T-helper 1 cell treated with Interleukin-12 subunit alpha and Interleukin-12 subunit beta and Interleukin-4 antibody, amounts not matched to agents 30 μg/mL and 1 μg/mL, for 36 hours (primary cell): ENCODE measurements around the gene THRB.

Experiments used
- H3K27ac Mint-ChIP-seq: one replicate; pipeline ENCODE4 v1.8.0; 2021; ENCODE audit warnings: mild to moderate bottlenecking, mixed read lengths
- H3K27me3 Mint-ChIP-seq: one replicate; pipeline ENCODE4 v1.8.0; 2021; ENCODE audit warnings: low read depth, mixed read lengths
- H3K36me3 Mint-ChIP-seq: one replicate; pipeline ENCODE4 v1.8.0; 2021; ENCODE audit warnings: low read depth, mixed read lengths
- H3K4me1 Mint-ChIP-seq: one replicate; pipeline ENCODE4 v1.8.0; 2021; ENCODE audit warnings: low read depth, mixed read lengths
- H3K4me3 Mint-ChIP-seq: one replicate; pipeline ENCODE4 v1.8.0; 2021; ENCODE audit warnings: mild to moderate bottlenecking, moderate library complexity, mixed read lengths
- H3K9me3 Mint-ChIP-seq: one replicate; pipeline ENCODE4 v1.8.0; 2021; ENCODE audit warnings: mixed read lengths

The THRB gene

GRCh38 chr3:24487325-24488262 is 7.1 kb downstream of the THRB start:
- no peaks in the 10 kb centered on the region for H3K4me1 Mint-ChIP-seq
- no peaks in the 10 kb centered on the region for H3K9me3 Mint-ChIP-seq
- H3K36me3 Mint-ChIP-seq = no peaks in the 10 kb centered on the region
- H3K4me3 Mint-ChIP-seq = no peak overlapping the region
- peaks cover 18% of the 10 kb centered on the region for H3K27me3 Mint-ChIP-seq
- H3K27ac Mint-ChIP-seq = no peak overlapping the region

GRCh38 chr3:24485511-24485910 is 9.1 kb downstream of the THRB start:
- Mint-ChIP-seq H3K27me3 (peaks cover 3% of the 10 kb centered on the region), H3K4me3 (no peak overlapping the region), H3K4me1 (no peaks in the 10 kb centered on the region), H3K9me3 (no peaks in the 10 kb centered on the region), H3K36me3 (no peaks in the 10 kb centered on the region), H3K27ac (no peak overlapping the region)

- H3K4me3 Mint-ChIP-seq = no peak overlapping the region
- H3K27ac Mint-ChIP-seq = no peak overlapping the region
- H3K4me1 Mint-ChIP-seq = no peaks in the 10 kb centered on the region
- no peaks in the 10 kb centered on the region for H3K36me3 Mint-ChIP-seq
- H3K27me3 Mint-ChIP-seq = no peaks in the 10 kb centered on the region
- H3K9me3 Mint-ChIP-seq = no peaks in the 10 kb centered on the region
Observed at GRCh38 chr3:24483873-24484272, 10.8 kb downstream of the THRB start.

DNA sequence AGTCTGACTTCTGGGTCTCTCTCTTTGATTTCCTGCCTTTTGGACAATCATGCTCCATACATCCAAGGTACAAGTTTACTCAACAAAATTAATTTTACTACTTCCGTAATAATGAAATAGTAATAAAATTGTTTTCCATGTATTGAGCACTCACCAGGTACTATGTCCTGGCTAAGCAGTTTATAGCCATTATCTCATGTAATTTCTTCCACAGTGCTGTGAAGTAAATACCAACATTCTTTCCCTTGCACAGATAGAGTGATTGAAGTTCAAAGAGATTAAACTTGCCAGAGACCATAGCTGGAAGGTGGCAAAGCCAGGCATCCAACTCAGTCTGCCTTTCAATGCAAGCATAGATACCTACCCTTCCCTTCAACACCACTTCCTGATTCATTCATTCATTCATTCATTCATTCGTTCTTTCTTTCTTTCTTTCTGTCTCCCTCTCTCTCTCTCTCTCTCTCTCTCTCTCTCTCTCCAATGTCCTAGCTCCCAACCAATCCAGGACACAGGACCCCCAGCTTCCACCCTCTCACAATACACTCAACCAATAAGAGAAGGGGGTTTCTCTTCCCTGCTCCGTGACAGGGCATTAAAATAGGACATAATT is 12.4 kb downstream of the THRB start:
- Mint-ChIP-seq H3K27me3 (no peaks in the 10 kb centered on the region), H3K27ac (no peak overlapping the region), H3K9me3 (no peaks in the 10 kb centered on the region), H3K4me3 (no peak overlapping the region), H3K4me1 (no peaks in the 10 kb centered on the region), H3K36me3 (no peaks in the 10 kb centered on the region)

DNA sequence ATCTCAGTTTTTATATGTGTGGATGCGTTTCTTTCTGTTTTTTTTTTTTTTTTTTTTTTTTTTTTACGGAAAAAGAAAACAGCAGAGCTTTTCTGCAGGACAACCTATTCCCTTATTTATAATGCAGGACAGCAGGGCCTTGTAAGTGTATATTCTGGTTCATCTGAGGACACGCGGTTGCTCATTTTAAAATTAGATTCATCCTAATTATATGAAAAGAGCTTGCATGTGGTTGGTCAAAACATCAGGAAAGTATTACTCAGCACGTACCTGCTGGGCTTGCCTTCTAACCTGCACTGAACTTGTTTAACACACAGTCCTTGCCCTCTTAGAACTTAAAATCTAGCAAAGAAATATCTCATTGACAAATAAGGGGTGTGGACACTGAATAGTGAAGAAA is 13.5 kb downstream of the THRB start:
- no peaks in the 10 kb centered on the region for H3K36me3 Mint-ChIP-seq
- H3K4me3 Mint-ChIP-seq = no peak overlapping the region
- no peaks in the 10 kb centered on the region for H3K4me1 Mint-ChIP-seq
- no peaks in the 10 kb centered on the region for H3K9me3 Mint-ChIP-seq
- no peaks in the 10 kb centered on the region for H3K27me3 Mint-ChIP-seq
- H3K27ac Mint-ChIP-seq = no peak overlapping the region

GRCh38 chr3:24480497-24480896 is 14.2 kb downstream of the THRB start:
- Mint-ChIP-seq H3K27ac (no peak overlapping the region), H3K4me1 (no peaks in the 10 kb centered on the region), H3K36me3 (no peaks in the 10 kb centered on the region), H3K4me3 (no peak overlapping the region), H3K9me3 (no peaks in the 10 kb centered on the region), H3K27me3 (no peaks in the 10 kb centered on the region)

DNA sequence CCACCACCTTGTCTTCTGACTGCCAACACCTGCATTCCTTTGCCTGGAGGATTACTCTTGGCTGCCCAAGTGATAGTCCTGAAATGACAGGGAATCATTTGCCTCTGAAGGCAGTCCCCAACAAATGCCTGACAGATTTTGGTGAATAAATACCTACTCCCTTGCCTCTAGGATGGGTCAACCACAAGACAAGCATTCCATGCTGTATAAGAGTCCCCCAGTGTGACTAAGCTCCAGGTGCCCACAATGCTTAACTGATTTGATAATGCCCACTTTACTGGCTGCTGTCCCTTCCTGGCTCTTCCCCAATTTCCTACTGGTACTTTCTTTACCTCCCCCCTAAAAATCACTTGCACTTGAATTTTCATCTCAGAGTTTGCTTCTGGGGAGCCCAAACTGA is 14.8 kb downstream of the THRB start:
- Mint-ChIP-seq H3K27ac (no peak overlapping the region), H3K4me1 (no peaks in the 10 kb centered on the region), H3K27me3 (no peaks in the 10 kb centered on the region), H3K4me3 (no peak overlapping the region), H3K36me3 (no peaks in the 10 kb centered on the region), H3K9me3 (no peaks in the 10 kb centered on the region)

GRCh38 chr3:24476871-24477656 is 17.6 kb downstream of the THRB start:
- no peak overlapping the region for H3K4me3 Mint-ChIP-seq
- no peaks in the 10 kb centered on the region for H3K36me3 Mint-ChIP-seq
- H3K9me3 Mint-ChIP-seq = no peaks in the 10 kb centered on the region
- H3K4me1 Mint-ChIP-seq = no peaks in the 10 kb centered on the region
- no peaks in the 10 kb centered on the region for H3K27me3 Mint-ChIP-seq
- no peak overlapping the region for H3K27ac Mint-ChIP-seq

DNA sequence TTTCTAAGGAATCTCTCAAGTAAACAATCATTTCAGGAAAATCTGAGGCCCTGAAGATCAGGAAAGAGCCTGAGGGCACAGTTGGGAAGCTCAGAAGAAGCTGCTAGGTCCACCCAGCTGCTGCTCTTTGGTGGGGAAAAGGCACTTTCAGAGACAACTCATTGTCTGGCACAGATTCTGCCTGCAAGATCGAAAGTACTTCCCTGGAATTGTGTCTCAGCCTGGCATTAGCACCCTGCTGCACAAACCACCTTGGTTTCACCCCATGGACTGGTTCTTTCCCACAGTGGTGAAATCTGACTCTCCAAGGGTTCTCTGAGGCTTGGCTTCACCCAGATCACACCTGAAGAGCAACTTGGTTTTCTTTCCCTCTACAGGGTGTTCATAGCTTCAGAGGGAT is 18.7 kb downstream of the THRB start:
- Mint-ChIP-seq H3K4me1 (no peaks in the 10 kb centered on the region), H3K9me3 (no peaks in the 10 kb centered on the region), H3K36me3 (no peaks in the 10 kb centered on the region), H3K4me3 (no peak overlapping the region), H3K27me3 (no peaks in the 10 kb centered on the region), H3K27ac (no peak overlapping the region)

DNA sequence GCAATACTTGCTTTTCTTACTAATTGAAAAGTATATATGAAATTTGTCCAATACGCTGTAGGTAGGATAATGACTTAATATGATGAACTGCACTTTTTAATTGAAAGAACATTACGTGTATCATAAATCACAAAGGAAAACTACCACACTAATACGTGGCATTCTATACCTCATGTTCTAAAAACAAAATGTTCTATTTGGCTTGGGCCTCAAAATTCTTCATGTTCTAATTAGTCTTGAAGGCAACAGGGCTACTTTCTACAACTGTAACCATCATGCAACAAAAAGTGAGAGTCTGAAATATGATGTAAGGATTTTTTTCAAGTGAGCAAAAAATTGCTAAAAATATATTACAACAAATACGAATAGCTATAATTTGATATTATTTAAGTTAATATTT is 19.8 kb downstream of the THRB start:
- Mint-ChIP-seq H3K36me3 (no peaks in the 10 kb centered on the region), H3K27me3 (no peaks in the 10 kb centered on the region), H3K4me3 (no peak overlapping the region), H3K27ac (no peak overlapping the region), H3K9me3 (no peaks in the 10 kb centered on the region), H3K4me1 (no peaks in the 10 kb centered on the region)

GRCh38 chr3:24472358-24472757 is 22.3 kb downstream of the THRB start:
- H3K36me3 Mint-ChIP-seq = no peaks in the 10 kb centered on the region
- H3K9me3 Mint-ChIP-seq = no peaks in the 10 kb centered on the region
- H3K27ac Mint-ChIP-seq = no peak overlapping the region
- H3K27me3 Mint-ChIP-seq = no peaks in the 10 kb centered on the region
- H3K4me3 Mint-ChIP-seq = no peak overlapping the region
- no peaks in the 10 kb centered on the region for H3K4me1 Mint-ChIP-seq

GRCh38 chr3:24471486-24471885 is 23.2 kb downstream of the THRB start:
- no peak overlapping the region for H3K27ac Mint-ChIP-seq
- no peaks in the 10 kb centered on the region for H3K27me3 Mint-ChIP-seq

DNA sequence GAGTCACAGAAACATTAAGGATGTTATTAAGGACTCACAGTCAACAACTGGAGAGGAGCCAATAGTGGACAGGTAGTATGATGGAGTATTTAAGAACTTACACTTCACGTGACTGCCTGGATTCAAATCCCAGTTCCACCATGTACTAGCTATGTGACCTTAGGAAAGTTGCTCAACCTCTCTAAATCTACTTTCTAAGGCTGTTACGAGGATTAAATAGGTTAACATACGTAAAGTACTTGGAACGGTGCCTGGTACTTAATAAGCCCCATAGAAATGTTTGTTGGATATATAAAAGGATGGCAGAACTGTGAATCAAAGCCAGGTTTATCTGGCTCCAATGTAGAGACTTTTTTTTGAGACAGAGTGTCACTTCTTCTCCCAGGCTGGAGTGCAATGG is 24.4 kb downstream of the THRB start:
- Mint-ChIP-seq H3K27ac (no peak overlapping the region), H3K4me3 (no peak overlapping the region), H3K27me3 (no peaks in the 10 kb centered on the region), H3K36me3 (no peaks in the 10 kb centered on the region), H3K9me3 (peaks cover 1% of the 10 kb centered on the region), H3K4me1 (no peaks in the 10 kb centered on the region)

More at GRCh38 chr3:24471486-24471885, 23.2 kb downstream of the THRB start:
- Mint-ChIP-seq H3K9me3 (no peaks in the 10 kb centered on the region), H3K4me1 (no peaks in the 10 kb centered on the region), H3K36me3 (no peaks in the 10 kb centered on the region), H3K4me3 (no peak overlapping the region)

GRCh38 chr3:24464389-24464788 is 30.3 kb downstream of the THRB start:
- Mint-ChIP-seq H3K27me3 (no peaks in the 10 kb centered on the region), H3K27ac (no peak overlapping the region), H3K9me3 (peaks cover 7% of the 10 kb centered on the region)

DNA sequence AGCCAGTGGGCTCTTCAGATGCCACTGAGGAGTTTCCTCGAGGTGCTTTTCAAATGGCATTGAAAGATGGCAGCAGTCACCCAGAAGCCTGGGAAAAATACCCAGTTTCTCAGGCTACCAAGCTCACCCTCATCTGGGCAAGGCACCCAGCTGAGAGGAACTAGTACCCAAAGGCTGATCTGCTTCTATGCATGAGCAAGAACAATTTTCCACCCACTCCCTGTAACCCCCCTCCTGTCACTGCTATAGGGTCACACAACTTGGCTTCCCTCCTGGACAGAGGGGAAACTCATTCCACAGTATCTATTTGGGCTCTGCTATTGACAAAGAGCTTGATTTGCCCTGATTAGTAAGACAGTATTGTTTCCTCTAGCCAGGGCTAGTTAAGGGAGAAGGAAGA is 31.9 kb downstream of the THRB start:
- peaks cover 7% of the 10 kb centered on the region for H3K9me3 Mint-ChIP-seq
- H3K36me3 Mint-ChIP-seq = no peaks in the 10 kb centered on the region
- no peaks in the 10 kb centered on the region for H3K27me3 Mint-ChIP-seq
- no peak overlapping the region for H3K27ac Mint-ChIP-seq
- H3K4me1 Mint-ChIP-seq = no peaks in the 10 kb centered on the region
- H3K4me3 Mint-ChIP-seq = no peak overlapping the region

More at GRCh38 chr3:24464389-24464788, 30.3 kb downstream of the THRB start:
- H3K4me1 Mint-ChIP-seq = no peaks in the 10 kb centered on the region
- no peaks in the 10 kb centered on the region for H3K36me3 Mint-ChIP-seq
- H3K4me3 Mint-ChIP-seq = no peak overlapping the region
